Kidney (tissue), 14 donors: ENCODE data around the gene ZNF284. TPM values are rescaled to one million over a fixed set of nuclear protein-coding genes. Genes with fewer than 3 reads are reported as not detected.
A peak's percentile ranks its signal among the peaks of the same experiment; 100 is the strongest.

Experiments used
- DNase-seq, 5 donors: peaks; one replicate each; pipeline ENCODE4 v3.0.0-alpha.2; 2013 to 2020
- FAIRE-seq: peaks from 2 replicates; lab custom pipeline; 2012; peaks lifted over from hg19 to GRCh38; lab: Jason Lieb, UNC
- H3K27ac ChIP-seq, 2 donors: one replicate each; pipeline ENCODE4 v1.7.0; 2013; ENCODE audit warnings: low read depth in 2 of 2, low read length in 2 of 2, inconsistent platforms in 1 of 2
- H3K27me3 ChIP-seq: one replicate; pipeline ENCODE4 v1.7.1; 2013; ENCODE audit warnings: low read length, inconsistent platforms; ENCODE audit not compliant: control insufficient read depth, insufficient read depth
- H3K36me3 ChIP-seq, 3 donors: one replicate each; pipeline versions ENCODE4 v1.7.0 to v1.7.1; 2013; ENCODE audit warnings: low read length in 3 of 3, control low read depth in 1 of 3, inconsistent platforms in 1 of 3; ENCODE audit not compliant: insufficient read depth in 3 of 3, control insufficient read depth in 2 of 3
- H3K4me1 ChIP-seq, 3 donors: one replicate each; pipeline versions ENCODE4 v1.7.0 to v1.7.1; 2013; ENCODE audit warnings: low read length in 3 of 3, inconsistent platforms in 1 of 3, low read depth in 1 of 3; ENCODE audit not compliant: control insufficient read depth in 2 of 3, insufficient read depth in 2 of 3
- H3K4me3 ChIP-seq, 3 donors: one replicate each; pipeline versions ENCODE4 v1.7.0 to v1.8.1; 2013; ENCODE audit warnings: low read length in 3 of 3, control low read depth in 1 of 3, inconsistent platforms in 1 of 3
- H3K9ac ChIP-seq, 3 donors: one replicate each; pipeline versions ENCODE4 v1.7.0 to v1.7.1; 2013; ENCODE audit warnings: low read length in 3 of 3, control low read depth in 1 of 3, inconsistent platforms in 1 of 3
- H3K9me3 ChIP-seq, 3 donors: one replicate each; pipeline versions ENCODE4 v1.7.0 to v1.7.1; 2013; ENCODE audit warnings: low read length in 3 of 3, control low read depth in 1 of 3, inconsistent platforms in 1 of 3; ENCODE audit not compliant: control insufficient read depth in 2 of 3, insufficient read depth in 1 of 3
- CTCF ChIP-seq: IDR thresholded peaks from 3 replicates; pipeline ENCODE4 v1.5.1; 2012; ENCODE audit warnings: mild to moderate bottlenecking, moderate library complexity, borderline replicate concordance; ENCODE audit not compliant: insufficient read depth; ENCODE audit errors: extremely low read depth
- intact Hi-C: fragments of 100-400 bp; cut with DNase I; formaldehyde crosslinking; loops from one replicate; pipeline ENCODE4 v1.11.1; 2022
- polyA plus RNA-seq: library from polyadenylated mRNA; stranded (reverse); fragments of 350-450 nt; fragmentation: Illumina TruSeq; extraction: RNeasy Lipid Tissue Mini Kit (QIAGEN cat#74804); gene quantifications from one replicate; pipeline ENCODE4 v1.2.3, GENCODE V29; 2014; ENCODE audit warnings: low read depth, low replicate concordance; ENCODE audit not compliant: insufficient read depth
- total RNA-seq: library from RNA; stranded (reverse); fragmentation: NEBNext Ultra II Directional; extraction: Animal tissue kit (Norgen Biotek cat#: 25700); gene quantifications from one replicate; pipeline ENCODE4 v1.2.1, GENCODE V29; 2021
- donor health status: control.
- donor health status: control.
- donor health status: control.
- donor health status: control.
- donor health status: control.
- donor health status: DM: yes; HTN: yes; CAD: no.
- donor health status: Normal renal cell carcinoma (clear cell type).

Gene ZNF284
- total and polyA plus RNA-seq, 2 donors from 2014 or later: 1.2 to 2.5 TPM

DNA sequence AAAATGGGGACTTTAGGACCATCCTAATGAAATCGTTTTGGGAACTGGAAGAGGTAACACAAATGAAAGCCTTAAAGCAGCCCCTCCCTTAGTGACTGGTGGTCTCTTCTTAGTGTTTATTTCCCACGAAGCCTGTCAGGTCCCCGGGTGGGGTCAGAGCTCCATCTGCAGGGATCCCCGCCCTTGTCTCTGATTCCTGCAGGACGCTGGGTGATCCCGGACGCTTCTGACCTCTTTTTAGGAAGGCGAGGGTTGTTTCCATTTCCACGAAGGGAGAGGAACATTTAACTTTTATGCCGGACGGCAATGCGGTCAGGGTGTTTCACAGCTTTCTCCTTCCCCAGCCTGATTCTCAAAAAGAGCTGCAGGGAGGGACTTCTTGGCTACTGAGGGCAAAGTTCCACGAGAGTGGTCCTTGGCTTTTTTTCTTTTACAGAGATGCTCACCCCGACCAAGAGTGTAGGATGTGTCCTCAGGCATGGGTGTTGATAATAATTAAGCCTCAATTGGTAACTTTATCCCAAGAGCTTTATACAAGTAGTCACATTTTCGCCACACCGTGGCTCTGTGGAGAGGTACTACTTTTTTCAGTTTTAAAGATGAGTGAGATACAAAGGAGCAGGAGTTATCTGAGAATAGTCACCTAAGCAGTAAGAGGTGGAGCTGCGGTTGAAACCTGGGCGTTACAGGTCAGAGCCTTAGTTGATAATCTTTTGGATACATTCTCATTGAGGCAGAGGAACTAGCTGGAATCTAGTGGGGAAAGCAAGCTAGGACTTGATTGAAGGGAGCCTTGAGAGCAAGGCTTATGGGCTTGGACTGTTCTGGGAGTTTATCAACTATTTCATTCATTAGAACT, 813 bp downstream of the ZNF284 start:
- intact Hi-C loops: no loop called here
- Histone ChIP-seq H3K36me3 (peaks cover 0 to 3% (median 0%) of the 10 kb centered on the region in 3 donors), H3K9me3 (peaks cover 0 to 10% (median 0%) of the 10 kb centered on the region in 3 donors), H3K27me3 (no peaks in the 10 kb centered on the region), H3K27ac (no peak overlapping the region), H3K9ac (peak overlapping the region; percentile 62 to 99 (median 71)), H3K4me3 (peak overlapping the region; percentile 93 to 99 (median 97)), H3K4me1 (peaks cover 0 to 5% (median 0%) of the 10 kb centered on the region in 3 donors)
- DNase-seq (peak in 3 of 5 donors; percentile 3 to 29 (median 14)), FAIRE-seq (no peak)
- no peak for TF ChIP-seq CTCF

DNA sequence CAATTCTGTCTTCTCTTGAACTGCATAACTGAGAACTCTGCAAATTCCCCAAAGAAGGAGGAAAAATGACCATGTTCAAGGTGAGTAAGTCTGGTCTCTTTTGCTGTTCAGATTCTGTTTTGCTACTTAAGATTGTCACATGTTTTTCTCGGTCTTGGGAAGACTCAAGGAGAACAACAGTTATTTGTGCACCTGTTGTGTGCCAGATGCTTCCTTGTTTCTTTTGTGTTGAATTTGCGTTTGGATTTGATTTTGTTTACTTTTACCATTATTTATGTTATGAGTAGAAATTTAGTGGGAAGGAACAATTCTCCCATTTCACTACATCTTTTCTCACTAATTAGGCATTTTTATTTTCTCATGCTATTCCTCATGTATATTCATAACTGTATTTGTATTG, 4.4 kb downstream of the ZNF284 start:
- H3K27ac ChIP-seq: no peak overlapping the region
- intact Hi-C loops: no loop called here
- FAIRE-seq (no peak), DNase-seq (no peak)
- no peak overlapping the region for H3K4me3 ChIP-seq
- peaks cover 0 to 4% (median 0%) of the 10 kb centered on the region in 3 donors for H3K4me1 ChIP-seq
- TF ChIP-seq CTCF: no peak
- no peaks in the 10 kb centered on the region for H3K9me3 ChIP-seq
- no peaks in the 10 kb centered on the region for H3K27me3 ChIP-seq
- H3K36me3 ChIP-seq: peaks cover 3 to 6% (median 3%) of the 10 kb centered on the region in 3 donors
- no peak overlapping the region for H3K9ac ChIP-seq

DNA sequence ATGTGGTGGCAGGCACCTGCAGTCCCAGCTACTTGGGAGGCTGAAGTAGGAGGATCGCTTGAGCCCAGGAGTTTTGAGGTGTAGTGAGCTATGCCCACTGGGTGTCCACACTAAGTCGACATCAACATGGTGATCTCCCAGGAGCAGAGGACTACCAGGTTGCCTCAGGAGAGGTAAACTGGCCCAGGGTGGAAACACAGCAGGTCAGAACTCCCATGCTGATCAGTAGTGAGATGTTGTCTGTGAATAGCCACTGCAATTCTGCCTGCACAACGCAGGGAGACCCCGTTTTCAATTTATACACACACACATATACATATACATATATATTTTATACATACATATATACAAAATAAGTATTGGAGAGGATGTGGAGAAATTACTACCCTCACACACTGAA, 20.1 kb downstream of the ZNF284 start:
- no peak for TF ChIP-seq CTCF
- intact Hi-C loops: no loop called here
- Histone ChIP-seq H3K36me3 (peaks cover 0 to 4% (median 0%) of the 10 kb centered on the region in 3 donors), H3K4me1 (no peaks in the 10 kb centered on the region), H3K9me3 (peaks cover 0 to 2% (median 0%) of the 10 kb centered on the region in 3 donors), H3K4me3 (no peak overlapping the region), H3K27ac (no peak overlapping the region), H3K9ac (no peak overlapping the region), H3K27me3 (no peaks in the 10 kb centered on the region)
- no peak for FAIRE-seq
- DNase-seq: no peak
